ENCODE results near the gene RICTOR.
A peak's percentile ranks its signal among the peaks of the same experiment; 100 is the strongest.

The RICTOR gene

DNA sequence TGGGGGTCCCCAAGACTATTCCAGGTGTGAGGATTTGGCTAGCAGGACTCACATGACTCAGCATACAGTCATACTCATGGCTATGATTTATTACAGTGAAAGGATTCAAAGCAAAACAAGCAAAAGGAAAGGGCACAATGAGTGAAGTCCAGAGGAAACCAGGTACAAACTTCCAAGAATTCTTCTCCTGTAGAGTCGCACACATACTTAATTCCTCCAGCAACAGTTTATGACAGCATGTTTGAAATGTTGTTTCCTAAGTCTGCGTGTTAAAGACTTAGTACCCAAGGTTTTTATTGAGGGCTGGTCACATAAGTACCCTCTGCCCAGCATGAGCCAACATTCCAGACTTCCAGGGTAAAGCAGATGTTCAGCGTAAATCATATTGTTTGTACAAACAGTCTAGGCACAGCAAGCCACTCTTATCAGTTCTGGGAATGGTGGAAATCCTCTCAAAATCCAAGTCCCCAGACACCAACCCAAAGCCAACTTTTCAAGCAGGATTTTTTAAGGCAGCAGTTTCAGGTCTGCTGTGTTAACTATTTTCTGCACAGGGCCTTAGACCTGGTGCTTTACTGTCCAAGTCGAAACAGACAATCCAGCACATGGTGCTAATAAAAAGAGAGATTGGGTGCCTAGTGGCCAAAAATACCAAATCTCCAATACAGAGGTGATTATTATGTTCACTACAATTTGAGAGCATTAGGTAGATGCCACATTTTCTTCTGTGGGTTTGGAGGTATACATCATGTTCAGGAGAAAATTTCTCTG, 18.6 kb upstream of the RICTOR start:
- no peak for DNase-seq

DNA sequence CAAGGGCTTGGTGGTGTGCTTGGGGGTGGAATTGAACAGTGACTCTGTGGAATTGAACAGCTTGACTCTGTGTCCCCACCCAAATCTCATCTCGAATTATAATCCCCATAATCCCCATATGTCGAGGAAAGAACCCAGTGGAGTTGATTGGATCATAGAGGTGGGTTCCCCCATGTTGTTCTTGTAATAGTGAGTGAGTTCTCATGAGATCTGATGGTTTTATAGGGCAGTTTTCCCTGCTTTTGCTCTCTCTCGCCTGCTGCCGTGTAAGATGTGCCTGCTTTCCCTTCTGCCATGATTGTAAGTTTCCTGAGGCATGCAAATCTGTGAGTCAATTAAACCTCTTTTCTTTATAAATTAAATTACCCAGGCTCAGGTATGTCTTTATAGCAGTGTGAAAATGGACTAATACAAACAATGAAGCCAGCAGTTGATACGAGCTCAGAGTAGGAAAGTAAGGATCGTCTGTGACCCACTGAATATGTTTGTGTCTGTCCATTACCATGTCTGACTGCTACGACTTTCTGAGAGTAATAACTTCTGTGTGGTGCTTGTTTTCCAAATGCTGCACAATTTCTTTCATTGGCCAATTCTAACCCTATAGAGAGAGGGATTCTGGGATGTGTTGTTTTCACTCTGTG, 17.9 kb upstream of the RICTOR start:
- DNase-seq: no peak

DNA sequence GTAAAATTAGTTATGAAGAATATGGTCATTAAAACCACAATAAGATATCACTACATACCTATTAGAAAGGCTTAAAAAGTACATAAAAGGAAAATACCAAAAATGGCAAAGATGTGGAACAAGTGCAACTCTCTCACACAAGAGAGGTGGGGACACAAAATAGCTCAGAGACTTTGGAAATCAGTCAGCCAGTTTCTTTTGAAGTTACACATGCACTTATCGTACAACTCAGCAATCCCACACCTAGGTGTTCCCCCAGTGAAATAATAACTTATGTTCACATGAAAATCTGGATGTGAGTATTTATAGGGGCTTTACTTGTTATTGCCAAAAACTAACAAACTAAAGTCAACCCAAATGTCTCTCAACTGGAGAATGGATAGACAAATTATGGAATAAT, 9.8 kb upstream of the RICTOR start:
- DNase-seq: no peak

DNA sequence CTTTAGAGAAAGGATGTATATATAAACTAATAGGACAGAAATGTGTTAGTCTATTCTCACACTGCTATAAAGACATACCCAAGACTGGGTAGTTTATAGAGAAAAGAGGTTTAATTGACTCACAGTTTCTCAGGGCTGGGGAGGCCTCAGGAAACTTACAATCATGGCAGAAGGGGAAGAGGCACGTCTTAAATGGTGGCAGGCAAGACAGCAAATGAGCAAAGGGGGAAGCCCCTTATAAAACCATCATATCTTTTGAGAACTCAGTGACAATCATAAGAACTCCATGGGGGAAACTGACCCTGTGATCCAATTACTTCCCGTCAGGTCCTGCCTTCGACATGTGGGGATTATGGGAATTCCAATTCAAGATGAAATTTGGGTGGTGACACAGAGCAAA, 8.8 kb upstream of the RICTOR start:
- no peak for DNase-seq

DNA sequence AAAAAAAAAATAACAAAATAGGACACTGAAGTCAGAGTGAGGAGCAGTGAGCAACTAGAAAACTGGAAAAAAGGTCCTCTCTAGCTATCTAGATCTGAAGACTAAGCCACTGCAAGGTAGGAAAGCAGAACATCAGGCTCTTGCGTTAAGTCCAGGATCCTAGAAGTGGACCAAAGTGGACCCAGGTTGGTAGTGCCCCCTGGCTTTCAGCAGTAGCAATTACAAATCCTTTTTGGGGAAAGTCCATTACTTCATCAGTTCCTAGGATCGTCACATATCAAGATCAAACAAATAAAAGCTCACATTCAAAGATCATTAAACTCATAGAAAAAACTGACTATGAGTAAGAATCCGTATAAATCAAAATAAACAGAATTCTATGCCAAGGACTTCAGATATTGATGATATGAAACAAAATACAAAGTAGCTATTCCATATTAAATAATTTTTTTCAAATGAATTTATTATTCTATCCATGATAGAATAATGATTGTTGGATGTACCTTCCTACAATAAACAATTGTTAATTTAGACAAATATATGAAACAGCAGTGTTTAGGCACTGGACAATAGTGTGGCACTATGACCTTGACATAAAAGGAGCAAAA, 6.5 kb upstream of the RICTOR start:
- DNase-seq: peak; percentile 13

DNA sequence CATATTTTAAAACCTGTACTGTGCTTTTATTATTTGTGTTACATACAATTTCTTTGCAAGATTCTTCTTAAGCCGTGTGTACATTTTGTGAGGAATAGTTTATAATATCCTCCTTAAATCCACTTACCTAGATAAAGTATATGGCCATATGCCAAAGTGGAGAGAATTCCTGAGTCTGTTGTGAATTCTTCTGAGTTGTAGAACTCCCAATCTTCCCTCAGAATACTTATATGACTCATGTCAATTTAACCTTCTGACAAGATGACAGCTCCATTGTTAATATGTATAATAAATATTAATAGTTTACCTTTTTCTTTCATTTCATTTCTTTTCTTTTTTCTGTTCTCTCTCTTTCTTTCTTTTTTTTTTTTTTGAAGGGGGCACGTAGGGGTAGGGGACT, 6.0 kb upstream of the RICTOR start:
- no peak for DNase-seq

DNA sequence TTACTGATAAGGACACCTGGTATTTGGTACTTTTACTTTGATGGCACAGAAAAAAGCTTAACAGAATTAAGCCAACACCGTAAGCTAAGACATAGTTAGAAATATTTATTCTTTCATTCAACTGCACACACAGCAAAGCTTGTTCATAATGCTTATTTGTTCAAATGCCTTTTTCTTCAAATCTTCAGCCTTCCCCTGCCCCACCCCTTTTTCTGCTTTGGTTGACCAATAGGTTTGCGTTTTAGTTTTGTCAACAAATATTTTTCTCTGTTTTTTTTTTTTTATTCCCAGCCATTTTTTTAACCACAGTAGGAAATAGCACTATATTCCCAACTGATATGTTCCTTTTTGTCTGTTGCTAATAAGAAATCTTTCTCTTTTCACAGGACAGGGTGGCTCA, 4.9 kb upstream of the RICTOR start:
- DNase-seq: no peak

DNA sequence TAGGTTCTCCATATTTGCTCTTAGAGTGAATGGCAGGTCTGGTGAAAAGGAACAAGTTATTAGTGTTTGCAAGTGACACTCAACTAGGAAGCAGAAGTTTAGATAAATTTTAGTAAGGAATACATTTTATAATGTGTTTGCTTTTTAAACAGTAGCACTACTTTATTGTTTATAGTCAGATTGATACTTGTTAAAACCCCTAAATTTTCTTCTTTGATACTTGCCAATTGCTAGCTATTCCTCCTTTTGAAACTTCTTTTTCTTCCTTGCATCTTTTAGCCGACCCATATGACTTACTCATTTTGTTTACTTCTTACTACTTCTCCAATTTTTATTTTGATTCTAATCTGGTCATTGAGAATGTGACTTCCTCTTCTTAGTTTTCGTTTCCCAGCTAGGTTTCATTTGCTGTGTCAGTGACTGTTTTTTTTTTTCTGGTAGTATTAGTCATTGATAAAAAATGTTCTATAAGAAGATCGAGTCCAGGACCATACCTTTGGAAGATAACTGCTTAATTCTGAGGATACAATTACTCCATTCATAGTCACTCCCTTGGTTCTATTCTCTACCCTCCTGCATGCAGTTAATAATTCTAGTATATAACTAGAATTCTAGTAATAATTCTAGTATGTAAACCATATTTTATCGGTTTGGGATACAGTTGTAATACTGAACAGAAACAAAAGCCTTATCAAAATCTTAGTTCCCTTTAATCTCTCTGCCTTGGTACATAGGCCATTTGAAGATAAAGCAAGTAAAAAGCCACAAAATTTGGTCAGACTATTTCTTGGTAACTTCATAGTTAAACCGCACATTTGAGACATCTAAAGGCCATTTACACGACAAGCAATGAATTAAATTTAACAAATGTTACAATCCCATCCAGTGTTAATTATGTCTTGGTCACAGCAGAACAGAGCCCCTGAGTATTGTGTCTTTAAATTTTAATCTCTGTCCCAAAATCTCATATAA, 2.8 kb upstream of the RICTOR start:
- DNase-seq: peak; percentile 49

DNA sequence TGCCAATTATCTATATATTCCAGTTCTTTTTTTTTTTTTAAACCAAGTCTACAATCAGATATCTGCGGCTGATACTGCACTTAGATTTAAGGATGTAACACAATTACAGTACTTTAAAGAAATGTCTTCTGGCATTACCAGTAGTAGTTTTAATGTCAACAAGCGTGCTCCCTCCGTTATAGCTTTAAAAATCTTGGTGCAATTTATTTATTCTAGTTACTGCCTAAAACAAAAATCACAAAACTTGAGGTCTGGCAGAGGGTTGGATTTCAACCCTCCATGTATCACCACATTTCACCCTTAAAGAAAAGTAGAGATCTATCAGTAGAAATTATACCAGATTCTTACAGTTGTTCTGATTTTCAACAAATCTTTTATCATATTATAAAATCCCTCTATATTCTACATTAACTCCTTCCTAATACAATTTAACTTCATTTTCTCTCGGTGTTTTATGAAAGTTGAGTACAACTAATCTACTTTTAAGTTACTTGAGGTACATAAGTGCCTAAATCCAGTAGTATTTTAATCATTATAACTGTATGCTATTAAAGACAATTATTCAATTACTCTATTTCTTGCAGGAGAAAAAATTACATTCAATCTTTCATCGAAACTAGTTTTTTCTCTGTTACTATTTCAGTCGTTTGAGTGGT, 2.0 kb upstream of the RICTOR start:
- DNase-seq: no peak

DNA sequence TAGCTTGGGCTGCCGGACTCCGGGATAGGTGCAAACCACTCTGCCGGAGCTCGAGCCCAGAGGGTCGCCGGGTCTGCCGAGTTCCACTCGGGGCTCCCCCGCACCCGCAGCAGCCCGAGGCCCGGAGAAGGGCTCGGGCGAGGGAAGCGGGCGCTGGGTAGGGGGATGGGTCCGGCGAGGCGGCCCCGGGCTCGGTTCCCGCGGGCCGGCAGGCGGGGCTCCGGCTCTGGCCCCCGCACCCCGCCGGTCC, 507 bp downstream of the RICTOR start:
- no peak for DNase-seq

DNA sequence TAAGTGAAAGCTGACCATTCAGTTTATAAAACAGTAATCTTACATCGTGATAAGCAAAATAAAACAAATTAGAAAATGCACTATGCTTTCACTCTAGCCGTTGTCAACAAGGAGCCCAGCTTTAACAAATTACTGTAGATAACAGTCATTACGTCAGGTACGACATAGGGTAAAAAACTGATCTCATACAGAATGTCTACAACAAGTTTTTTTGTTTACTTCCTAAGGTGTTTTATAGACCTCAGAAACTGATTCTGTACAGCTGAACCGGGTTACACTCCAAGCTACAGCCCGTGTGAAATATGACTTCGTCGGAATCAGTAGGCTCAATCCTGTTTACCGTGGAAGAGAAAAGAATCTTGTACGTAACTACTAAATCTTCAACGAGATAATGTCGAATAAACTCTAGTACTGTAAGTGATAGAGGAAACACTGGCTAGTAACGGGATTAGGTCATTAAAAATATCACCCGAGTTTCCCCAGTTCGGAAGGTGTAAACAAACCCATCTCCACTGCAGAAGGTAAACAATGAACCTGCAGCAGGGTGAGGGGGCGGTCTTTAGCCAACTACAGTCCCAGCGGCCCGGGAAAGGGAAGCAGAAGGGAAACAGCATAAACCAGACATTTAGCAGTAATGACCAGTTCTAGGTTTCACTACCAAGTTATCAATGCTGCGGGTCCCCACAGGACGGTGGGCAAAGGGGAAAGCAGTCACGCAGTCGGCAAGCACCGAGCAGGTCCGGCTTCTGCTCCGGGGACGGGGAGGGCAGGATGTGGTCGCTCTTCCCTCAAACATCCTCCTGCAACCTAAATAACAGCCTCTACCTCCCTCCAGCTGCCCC, 1.1 kb downstream of the RICTOR start:
- peak; percentile 41 for DNase-seq

DNA sequence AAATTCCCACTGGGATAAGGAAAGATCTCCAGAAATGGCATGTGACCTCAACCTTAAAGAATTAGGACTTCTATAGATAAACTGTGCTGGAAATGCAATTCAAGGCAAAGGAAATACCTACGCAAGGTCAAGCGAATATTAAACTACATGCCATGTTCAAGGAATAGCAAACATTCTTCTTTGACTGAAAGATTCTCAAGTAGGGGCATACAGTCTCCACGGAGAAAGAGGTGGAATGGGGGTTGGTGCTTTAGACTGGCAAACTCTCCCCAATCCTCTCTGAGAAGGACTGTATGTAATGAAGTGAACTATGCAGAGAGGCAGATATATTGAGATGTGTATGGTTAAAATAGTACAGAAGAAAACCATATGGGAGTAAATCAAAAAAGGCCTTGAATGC, 6.1 kb downstream of the RICTOR start:
- no peak for DNase-seq

DNA sequence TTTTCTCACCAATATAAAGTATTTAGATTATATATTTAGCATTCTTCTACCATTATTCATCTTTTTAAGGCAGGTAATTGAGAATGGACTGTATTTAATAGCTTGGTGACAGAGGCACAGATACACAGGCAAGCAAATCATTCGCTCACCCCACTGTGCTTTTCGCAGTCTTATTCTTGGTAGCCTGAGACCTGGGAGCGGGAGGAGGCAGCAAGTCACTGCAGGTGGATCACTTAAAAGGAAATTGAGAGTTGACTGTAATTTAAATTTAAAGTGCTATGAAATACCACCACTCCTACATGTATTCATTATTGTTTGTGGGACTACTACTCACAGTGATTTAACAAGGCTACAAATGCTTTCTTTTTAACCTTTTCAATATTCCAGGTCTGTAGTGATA, 9.7 kb downstream of the RICTOR start:
- DNase-seq: no peak

DNA sequence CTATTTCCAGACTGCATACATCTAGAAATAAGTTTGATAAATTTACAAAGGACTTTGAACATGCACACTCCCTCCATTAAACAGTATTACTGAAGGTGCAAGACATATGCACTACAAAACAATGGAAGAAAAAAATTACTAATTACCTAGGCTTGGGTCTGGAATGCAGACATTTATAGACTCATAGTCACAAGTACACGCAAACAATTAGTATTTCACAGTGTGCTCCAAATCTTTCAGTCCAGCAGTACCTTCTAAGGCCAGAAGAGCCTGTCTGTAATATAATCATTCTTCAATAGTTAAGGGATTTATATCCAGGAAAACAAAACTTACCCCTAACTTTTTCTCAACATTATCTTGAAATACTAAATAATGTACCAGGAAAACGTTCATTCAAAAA, 11.2 kb downstream of the RICTOR start:
- no peak for DNase-seq

DNA sequence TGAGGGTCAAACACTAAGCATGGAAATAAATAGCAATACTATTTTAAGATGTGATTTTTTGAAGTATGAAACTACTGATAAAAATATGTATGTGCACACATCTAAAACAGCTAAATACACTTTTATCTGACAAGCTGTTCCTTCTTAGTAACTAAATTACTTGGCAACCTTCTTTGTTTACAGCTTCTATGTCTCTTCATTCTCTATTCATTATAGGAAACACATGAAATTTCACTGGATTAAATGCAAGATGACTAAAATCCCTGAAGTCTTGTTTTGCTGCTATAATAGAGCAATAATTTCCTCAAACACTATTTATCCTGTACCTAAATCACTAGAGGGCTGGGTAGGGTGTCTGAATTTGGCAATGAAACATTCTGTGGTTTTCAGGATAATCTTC, 11.7 kb downstream of the RICTOR start:
- no peak for DNase-seq

DNA sequence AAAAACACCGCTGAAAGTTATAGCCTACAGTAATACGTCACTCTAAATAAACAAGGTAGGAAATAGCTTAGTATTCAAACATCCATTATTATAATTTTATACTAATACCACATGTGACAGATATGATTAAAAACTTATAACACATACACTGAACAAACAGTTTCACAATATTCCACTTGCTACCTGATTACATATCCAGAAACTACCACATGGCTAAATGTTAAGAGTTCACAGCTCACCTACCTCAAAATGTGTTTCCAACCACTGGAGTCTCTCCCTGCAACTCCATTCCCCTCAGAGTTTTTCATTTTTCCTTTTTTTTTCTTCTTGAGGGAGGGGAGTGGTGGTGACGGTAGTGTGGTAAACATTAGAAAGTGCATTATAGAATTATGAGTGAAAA, 12.1 kb downstream of the RICTOR start:
- DNase-seq: no peak

DNA sequence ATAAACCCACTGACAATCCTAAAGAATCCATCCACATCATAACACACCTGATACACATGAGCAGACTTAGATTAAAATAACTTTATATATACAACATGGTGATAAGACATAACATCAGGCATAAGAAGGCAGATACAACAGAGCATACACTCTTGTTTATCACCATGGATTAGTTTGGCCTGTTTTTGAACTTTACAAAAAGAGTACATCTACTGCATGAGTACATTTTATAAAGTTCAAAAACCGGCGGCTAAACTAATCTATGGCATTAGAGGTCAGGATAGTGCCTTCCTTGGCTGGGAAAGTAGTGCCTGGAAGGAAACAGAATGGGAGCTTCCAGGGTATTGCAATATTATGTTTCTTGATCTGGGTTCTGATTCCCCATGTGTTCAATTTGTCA, 15.1 kb downstream of the RICTOR start:
- no peak for DNase-seq

DNA sequence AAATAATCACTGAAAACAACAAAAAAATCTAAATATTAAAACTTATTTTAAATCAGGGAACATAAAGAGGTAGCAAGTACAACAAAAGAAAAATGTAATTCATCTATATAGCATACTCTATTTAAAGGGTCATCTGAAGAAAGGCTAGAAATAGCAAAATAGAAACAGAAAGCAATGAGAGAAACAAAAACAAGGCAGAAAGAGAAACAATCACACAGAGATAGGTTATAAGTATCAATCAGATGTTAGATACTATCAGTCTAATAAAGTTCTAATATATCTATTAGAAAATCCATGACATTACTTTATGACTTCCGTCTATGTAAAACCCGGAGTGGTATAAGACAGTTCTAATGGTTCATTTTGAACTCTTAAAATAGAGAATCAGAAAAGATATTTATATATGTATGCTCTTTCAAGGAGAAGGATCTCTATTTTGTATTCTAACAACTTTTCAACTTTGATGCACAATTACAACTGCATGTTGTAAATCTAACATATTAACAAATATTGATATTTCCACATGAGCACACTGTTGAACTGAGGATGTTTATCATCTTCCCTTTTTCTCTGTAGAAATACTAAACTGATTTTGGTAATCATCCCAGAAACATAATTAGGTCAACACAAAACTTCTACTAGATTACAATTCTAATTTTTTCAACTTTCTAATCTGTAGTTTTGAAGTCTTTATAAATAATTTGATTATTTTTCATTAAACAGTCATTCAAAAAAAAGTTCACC, 15.8 kb downstream of the RICTOR start:
- no peak for DNase-seq

DNA sequence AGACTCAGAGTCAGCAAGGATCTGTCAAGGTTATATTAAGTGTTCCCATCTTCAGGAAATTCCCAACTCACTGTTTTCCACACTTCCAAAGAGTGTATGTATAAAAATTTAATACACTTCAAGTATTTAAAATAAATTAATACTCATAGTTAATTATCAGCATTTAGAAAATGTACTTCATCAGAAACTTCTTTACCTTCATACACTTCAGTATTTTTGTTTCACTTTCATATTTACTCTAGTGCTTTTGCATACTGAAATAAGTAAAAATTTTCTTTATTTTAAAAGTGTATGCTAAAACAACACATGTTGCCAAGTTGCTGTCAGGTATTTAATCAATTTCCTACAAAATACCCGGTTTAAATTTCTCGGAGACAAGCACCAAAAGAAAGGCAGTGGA, 16.5 kb downstream of the RICTOR start:
- no peak for DNase-seq

DNA sequence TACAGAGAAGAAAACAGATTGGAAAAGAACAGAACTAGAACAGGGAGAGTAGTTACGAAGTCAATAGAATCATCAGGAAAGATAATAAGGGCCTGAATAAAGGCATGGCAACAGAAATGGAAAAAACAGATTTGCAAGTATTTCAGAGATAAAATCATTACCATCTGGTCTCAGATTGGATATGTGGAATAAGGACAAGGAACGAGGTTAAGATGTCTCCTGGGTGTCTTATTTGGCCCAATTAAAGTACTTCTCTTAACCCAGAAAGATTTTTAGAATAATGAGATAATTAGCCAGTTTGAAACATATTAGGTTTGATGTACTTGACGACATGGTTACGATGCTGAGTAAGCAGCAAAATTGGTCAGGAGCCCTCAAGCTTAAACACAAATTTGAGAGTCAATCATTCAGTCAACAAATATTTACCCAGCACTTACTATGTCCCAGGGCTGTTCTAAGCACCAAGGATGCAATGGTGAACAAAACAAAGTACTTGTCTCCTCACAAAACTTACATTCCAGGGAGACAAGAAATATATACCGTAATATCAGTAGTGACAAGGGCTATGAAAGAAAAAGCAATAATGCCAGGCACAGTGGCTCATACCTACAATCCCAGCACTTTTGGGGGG, 18.3 kb downstream of the RICTOR start:
- DNase-seq: no peak
